ENCODE results near the gene NHSL1.

GRCh38 chr6:138529478-138529877, 30.2 kb upstream of the NHSL1 start:
- no peak for TF ChIP-seq CTCF (IDR thresholded peaks at IDR 0.05; ENCODE audit: insufficient read depth, low read depth, low read length)
- TF ChIP-seq EZH2 (IDR thresholded peaks at IDR 0.05; ENCODE audit: insufficient read depth, low read length): no peak

Measured in astrocyte (in vitro differentiated cells and primary cell).